Peyer's patch (tissue), 4 donors: ENCODE results near the gene ZNF503.

Experiments
- POLR2A ChIP-seq, 2 donors: fragments of 450-650 bp; IDR thresholded peaks; one replicate each; pipeline ENCODE4 v1.5.1; 2017; ENCODE audit warnings: antibody characterized with exemption in 2 of 2, mild to moderate bottlenecking in 2 of 2, moderate library complexity in 2 of 2
- TF ChIP-seq, protein P1 (sequence below), 6 experiments: fragments of 450-650 bp in 4 of 6; fragments of 200-600 bp in 2 of 6; sonication (generic) in 1 of 6; IDR thresholded peaks; one replicate each; pipeline ENCODE4 v1.5.1; 2017 to 2019; ENCODE audit warnings: antibody characterized with exemption in 6 of 6, mild to moderate bottlenecking in 3 of 6, moderate library complexity in 1 of 6

DNA sequence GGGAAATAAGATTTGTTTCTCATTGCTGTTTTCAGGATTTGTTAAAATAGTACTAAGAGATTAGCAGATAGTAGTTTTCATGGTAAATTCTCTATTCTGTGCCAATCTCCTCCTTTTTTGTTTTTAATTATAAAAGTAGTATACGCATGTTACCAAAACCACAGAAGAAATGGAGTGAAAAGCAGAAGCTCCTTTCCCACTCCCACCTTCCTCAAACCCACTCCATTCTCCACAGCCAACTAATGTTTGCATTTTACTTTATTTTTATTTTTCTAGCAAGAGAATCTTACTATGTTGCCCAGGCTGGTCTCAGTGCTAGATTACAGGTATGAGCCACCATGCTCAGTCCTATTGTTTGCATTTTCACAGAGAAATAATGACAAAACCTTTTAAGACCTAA lies 25.3 kb upstream of the ZNF503 start:
- TF ChIP-seq POLR2A (IDR thresholded peaks at IDR 0.05), result no peak
- TF ChIP-seq, protein P1, sequence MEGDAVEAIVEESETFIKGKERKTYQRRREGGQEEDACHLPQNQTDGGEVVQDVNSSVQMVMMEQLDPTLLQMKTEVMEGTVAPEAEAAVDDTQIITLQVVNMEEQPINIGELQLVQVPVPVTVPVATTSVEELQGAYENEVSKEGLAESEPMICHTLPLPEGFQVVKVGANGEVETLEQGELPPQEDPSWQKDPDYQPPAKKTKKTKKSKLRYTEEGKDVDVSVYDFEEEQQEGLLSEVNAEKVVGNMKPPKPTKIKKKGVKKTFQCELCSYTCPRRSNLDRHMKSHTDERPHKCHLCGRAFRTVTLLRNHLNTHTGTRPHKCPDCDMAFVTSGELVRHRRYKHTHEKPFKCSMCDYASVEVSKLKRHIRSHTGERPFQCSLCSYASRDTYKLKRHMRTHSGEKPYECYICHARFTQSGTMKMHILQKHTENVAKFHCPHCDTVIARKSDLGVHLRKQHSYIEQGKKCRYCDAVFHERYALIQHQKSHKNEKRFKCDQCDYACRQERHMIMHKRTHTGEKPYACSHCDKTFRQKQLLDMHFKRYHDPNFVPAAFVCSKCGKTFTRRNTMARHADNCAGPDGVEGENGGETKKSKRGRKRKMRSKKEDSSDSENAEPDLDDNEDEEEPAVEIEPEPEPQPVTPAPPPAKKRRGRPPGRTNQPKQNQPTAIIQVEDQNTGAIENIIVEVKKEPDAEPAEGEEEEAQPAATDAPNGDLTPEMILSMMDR (IDR thresholded peaks at IDR 0.05), result no peak
